Measurements from ENCODE around the gene LIG4.

DNA sequence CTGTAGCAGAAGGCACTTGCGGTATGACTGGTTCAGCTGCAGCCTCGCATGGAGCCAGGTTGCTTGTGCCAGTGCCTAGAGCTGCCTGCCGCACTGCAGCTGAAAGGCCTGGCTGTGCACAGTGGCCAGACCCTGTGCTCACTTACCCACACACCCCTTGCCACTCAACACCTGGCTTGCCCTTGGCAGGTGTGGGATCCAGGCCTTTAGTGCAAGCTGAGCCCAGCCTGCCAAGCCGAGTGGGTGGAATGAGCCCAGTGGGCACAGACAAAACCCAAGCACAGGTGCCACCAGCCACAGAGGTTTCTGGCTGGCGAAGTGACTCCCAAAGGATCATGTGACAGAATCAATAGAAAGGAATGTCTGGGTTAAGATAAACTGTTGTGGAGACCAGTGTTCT lies 19.5 kb downstream of the LIG4 start:
- TF ChIP-seq, protein P1, sequence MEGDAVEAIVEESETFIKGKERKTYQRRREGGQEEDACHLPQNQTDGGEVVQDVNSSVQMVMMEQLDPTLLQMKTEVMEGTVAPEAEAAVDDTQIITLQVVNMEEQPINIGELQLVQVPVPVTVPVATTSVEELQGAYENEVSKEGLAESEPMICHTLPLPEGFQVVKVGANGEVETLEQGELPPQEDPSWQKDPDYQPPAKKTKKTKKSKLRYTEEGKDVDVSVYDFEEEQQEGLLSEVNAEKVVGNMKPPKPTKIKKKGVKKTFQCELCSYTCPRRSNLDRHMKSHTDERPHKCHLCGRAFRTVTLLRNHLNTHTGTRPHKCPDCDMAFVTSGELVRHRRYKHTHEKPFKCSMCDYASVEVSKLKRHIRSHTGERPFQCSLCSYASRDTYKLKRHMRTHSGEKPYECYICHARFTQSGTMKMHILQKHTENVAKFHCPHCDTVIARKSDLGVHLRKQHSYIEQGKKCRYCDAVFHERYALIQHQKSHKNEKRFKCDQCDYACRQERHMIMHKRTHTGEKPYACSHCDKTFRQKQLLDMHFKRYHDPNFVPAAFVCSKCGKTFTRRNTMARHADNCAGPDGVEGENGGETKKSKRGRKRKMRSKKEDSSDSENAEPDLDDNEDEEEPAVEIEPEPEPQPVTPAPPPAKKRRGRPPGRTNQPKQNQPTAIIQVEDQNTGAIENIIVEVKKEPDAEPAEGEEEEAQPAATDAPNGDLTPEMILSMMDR (IDR thresholded peaks at IDR 0.05): no peak
- TF ChIP-seq, protein P2, sequence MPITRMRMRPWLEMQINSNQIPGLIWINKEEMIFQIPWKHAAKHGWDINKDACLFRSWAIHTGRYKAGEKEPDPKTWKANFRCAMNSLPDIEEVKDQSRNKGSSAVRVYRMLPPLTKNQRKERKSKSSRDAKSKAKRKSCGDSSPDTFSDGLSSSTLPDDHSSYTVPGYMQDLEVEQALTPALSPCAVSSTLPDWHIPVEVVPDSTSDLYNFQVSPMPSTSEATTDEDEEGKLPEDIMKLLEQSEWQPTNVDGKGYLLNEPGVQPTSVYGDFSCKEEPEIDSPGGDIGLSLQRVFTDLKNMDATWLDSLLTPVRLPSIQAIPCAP (CRISPR knock-in tag; IDR thresholded peaks at IDR 0.05): no peak
